SU-DHL-6 (cell line): ENCODE measurements around the gene POLA2.

Experiments used
- H2AFZ ChIP-seq: fragments of 200-600 bp; sonication (generic); 2 replicates; pipeline ENCODE4 v1.6.1; 2014; ENCODE audit warnings: low read depth, mild to moderate bottlenecking, moderate library complexity, mixed read lengths, antibody characterized with exemption, low read length; ENCODE audit not compliant: severe bottlenecking
- H3F3A ChIP-seq: fragments of 200-600 bp; shearing (Covaris generic); 2 replicates; pipeline ENCODE4 v1.6.0; 2016; ENCODE audit warnings: antibody characterized with exemption, mild to moderate bottlenecking; ENCODE audit not compliant: insufficient read depth
- H3K27ac ChIP-seq: fragments of 200-600 bp; sonication (generic); 2 replicates; pipeline ENCODE4 v1.5.1; 2016; ENCODE audit warnings: low read depth, mild to moderate bottlenecking, low read length, moderate library complexity, mixed read lengths
- H3K27me3 ChIP-seq: fragments of 200-600 bp; sonication (generic), shearing (Covaris generic); 2 replicates; pipeline ENCODE4 v1.6.0; 2014; ENCODE audit warnings: mild to moderate bottlenecking, low read length
- H3K36me3 ChIP-seq: fragments of 200-600 bp; sonication (generic); 2 replicates; pipeline ENCODE4 v1.6.1; 2014; ENCODE audit warnings: mild to moderate bottlenecking, low read length, mixed read lengths
- H3K4me2 ChIP-seq: fragments of 300-600, 200-600 bp; shearing (Covaris generic), sonication (generic); 2 replicates; pipeline ENCODE4 v1.6.0; 2014; ENCODE audit warnings: low read length, low read depth, mild to moderate bottlenecking; ENCODE audit not compliant: poor library complexity, severe bottlenecking
- H3K4me3 ChIP-seq: fragments of 200-600 bp; sonication (generic); 2 replicates; pipeline ENCODE4 v1.5.1; 2014; ENCODE audit warnings: antibody characterized with exemption, low read length, mild to moderate bottlenecking, mixed read lengths; ENCODE audit not compliant: insufficient read depth, poor library complexity, severe bottlenecking
- H3K79me2 ChIP-seq: fragments of 200-600 bp; sonication (generic); 2 replicates; pipeline ENCODE4 v1.6.1; 2014; ENCODE audit warnings: mild to moderate bottlenecking, low read length, moderate library complexity; ENCODE audit not compliant: insufficient read depth
- H3K9ac ChIP-seq: fragments of 200-600 bp; sonication (generic); 2 replicates; pipeline ENCODE4 v1.7.0; 2014; ENCODE audit warnings: mild to moderate bottlenecking, low read length
- H3K9me2 ChIP-seq: fragments of 200-600 bp; sonication (generic); replicated peaks from 2 replicates; pipeline ENCODE4 v1.6.1; 2014; ENCODE audit warnings: low read length; ENCODE audit not compliant: insufficient read depth
- H3K9me3 ChIP-seq: fragments of 200-600 bp; sonication (generic); 2 replicates; pipeline ENCODE4 v1.6.1; 2014; ENCODE audit warnings: low read length, mixed read lengths; ENCODE audit not compliant: insufficient read depth
- H4K20me1 ChIP-seq: fragments of 200-600 bp; sonication (generic); 2 replicates; pipeline ENCODE4 v1.6.1; 2014; ENCODE audit warnings: low read depth, mild to moderate bottlenecking, antibody characterized with exemption, low read length, moderate library complexity, mixed read lengths
- EZH2phosphoT487 ChIP-seq: fragments of 200-600 bp; sonication (generic), shearing (Covaris generic); conservative IDR thresholded peaks from 2 replicates; pipeline ENCODE4 v1.6.1; 2018; ENCODE audit warnings: mild to moderate bottlenecking, antibody characterized with exemption, low read length, moderate library complexity, mixed read lengths
- TF ChIP-seq, protein P1 (sequence below): fragments of 200-600 bp; sonication (generic); IDR thresholded peaks from one replicate; pipeline ENCODE4 v1.5.1; 2017; ENCODE audit warnings: antibody characterized with exemption, mild to moderate bottlenecking, low read length, moderate library complexity; ENCODE audit not compliant: insufficient read depth, poor library complexity, severe bottlenecking

The POLA2 gene

DNA sequence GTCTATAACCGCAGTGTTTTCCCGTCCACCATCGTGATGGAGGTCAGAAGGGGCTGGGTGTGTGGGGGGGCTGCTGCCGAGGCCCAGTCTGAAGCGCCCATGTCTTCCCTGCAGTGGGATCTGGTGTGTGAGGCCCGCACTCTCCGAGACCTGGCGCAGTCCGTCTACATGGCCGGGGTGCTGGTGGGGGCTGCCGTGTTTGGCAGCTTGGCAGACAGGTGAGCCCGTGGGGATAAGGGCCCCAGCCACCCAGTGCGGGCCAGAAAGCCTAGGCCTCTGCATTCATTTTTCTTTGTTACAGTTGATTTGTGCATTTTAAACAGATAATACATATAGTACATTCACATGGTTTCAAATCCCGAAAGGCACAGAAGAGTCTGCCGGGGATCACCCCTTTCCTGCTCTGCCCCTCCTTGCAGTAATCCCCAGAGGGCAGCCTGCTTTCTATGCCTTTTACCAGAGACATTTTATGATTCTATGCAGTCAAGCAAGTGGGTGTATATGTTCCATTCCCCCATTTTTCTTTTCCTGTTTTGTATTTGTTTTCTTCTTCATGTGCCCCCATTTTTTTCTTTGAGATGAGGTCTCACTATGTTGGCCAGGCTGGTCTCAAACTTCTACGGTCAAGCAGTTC lies 47.4 kb upstream of the POLA2 start:
- Histone ChIP-seq H3K4me3 (no peak overlapping the region), H3F3A (no peaks in the 10 kb centered on the region), H3K9me2 (no peaks in the 10 kb centered on the region), H2AFZ (no peak overlapping the region), H3K9ac (no peak overlapping the region), H3K9me3 (no peaks in the 10 kb centered on the region), H4K20me1 (no peaks in the 10 kb centered on the region), H3K27me3 (no peaks in the 10 kb centered on the region), H3K79me2 (no peaks in the 10 kb centered on the region), H3K36me3 (no peaks in the 10 kb centered on the region), H3K27ac (no peak overlapping the region), H3K4me2 (no peak overlapping the region)
- TF ChIP-seq, protein P1, sequence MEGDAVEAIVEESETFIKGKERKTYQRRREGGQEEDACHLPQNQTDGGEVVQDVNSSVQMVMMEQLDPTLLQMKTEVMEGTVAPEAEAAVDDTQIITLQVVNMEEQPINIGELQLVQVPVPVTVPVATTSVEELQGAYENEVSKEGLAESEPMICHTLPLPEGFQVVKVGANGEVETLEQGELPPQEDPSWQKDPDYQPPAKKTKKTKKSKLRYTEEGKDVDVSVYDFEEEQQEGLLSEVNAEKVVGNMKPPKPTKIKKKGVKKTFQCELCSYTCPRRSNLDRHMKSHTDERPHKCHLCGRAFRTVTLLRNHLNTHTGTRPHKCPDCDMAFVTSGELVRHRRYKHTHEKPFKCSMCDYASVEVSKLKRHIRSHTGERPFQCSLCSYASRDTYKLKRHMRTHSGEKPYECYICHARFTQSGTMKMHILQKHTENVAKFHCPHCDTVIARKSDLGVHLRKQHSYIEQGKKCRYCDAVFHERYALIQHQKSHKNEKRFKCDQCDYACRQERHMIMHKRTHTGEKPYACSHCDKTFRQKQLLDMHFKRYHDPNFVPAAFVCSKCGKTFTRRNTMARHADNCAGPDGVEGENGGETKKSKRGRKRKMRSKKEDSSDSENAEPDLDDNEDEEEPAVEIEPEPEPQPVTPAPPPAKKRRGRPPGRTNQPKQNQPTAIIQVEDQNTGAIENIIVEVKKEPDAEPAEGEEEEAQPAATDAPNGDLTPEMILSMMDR, result no peak
- TF ChIP-seq EZH2phosphoT487, result no peak

DNA sequence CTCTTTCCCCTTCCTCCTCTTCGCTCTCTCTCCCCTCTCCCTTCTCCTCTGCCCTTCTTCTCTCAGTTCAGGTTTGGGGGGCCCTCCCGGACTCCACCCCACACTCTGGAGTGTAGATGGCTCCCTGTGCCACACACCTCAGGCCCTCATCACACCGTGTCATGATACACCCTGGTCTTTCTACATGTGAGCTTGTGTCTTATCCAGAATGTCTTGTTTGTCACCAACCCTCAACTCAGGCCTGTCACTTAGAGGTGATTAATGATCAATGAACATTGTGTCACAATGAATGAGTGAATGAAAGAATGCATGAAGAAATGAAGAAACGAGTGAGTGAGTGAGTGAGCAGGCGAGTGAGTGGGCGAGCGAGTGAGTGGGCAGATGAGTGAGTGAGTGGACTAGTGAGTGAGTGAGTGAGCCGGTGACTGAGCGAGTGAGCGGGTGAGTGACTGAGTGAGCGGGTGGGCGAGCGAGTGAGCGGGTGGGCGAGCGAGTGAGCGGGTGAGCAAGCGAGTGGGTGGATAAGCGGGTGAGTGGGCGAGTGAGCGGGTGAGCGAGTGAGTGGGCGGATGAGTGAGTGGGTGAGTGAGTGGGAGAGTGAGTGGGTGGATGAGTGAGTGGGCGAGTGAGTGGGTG lies 46.2 kb upstream of the POLA2 start:
- no peak overlapping the region for H2AFZ ChIP-seq
- H3K9me2 ChIP-seq, result no peaks in the 10 kb centered on the region
- H3K27ac ChIP-seq, result no peak overlapping the region
- H4K20me1 ChIP-seq, result no peaks in the 10 kb centered on the region
- H3F3A ChIP-seq, result no peaks in the 10 kb centered on the region
- no peaks in the 10 kb centered on the region for H3K79me2 ChIP-seq
- H3K27me3 ChIP-seq, result no peaks in the 10 kb centered on the region
- TF ChIP-seq, protein P1, result no peak
- TF ChIP-seq EZH2phosphoT487, result no peak
- H3K9me3 ChIP-seq, result no peaks in the 10 kb centered on the region
- H3K9ac ChIP-seq, result no peak overlapping the region
- H3K4me3 ChIP-seq, result no peak overlapping the region
- H3K4me2 ChIP-seq, result no peak overlapping the region
- H3K36me3 ChIP-seq, result no peaks in the 10 kb centered on the region

DNA sequence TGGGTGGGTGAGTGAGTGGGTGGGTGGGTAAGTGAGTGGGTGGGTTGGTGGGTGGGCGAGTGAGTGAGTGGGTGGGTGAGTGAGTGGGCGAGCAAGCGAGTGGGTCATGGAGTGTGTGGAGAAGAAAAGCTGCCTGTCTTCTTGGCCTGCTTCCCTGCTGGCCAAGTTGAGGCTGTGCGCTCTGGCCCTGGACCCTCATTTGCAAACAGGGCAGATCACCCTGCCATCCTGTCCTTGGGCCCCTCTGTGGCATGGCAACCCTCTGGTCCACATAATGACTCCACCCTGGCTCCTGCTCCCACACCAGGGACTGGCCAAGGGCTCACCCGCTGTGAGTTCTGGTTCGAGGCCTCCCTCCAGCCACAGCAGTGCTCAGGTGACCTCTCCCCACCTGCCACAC lies 44.9 kb upstream of the POLA2 start:
- no peaks in the 10 kb centered on the region for H3K36me3 ChIP-seq
- H3K9me3 ChIP-seq, result no peaks in the 10 kb centered on the region
- no peak overlapping the region for H3K27ac ChIP-seq
- no peak for TF ChIP-seq EZH2phosphoT487
- TF ChIP-seq, protein P1, result no peak
- H3K4me3 ChIP-seq, result no peak overlapping the region
- no peak overlapping the region for H2AFZ ChIP-seq
- no peaks in the 10 kb centered on the region for H4K20me1 ChIP-seq
- no peaks in the 10 kb centered on the region for H3K9me2 ChIP-seq
- H3K4me2 ChIP-seq, result no peak overlapping the region
- no peaks in the 10 kb centered on the region for H3F3A ChIP-seq
- no peaks in the 10 kb centered on the region for H3K79me2 ChIP-seq
- H3K27me3 ChIP-seq, result no peaks in the 10 kb centered on the region
- no peak overlapping the region for H3K9ac ChIP-seq
